IMR-90 (cell line): ENCODE results near the gene NOL6. TPM values are rescaled to one million over a fixed set of nuclear protein-coding genes. Genes with fewer than 3 reads are reported as not detected.

Experiments
- ATAC-seq: fragments of 200-7000 bp; cut with Tn5 transposase; 2 replicates; pipeline ENCODE4 v1.9.1; 2020; ENCODE audit warnings: low read depth, mild to moderate bottlenecking, moderate library complexity
- BruUV-seq: library from RNA; stranded (reverse); fragments of 400-500 nt; replicated peaks from 2 replicates; lab custom pipeline; 2021; lab: Mats Ljungman, UMichigan
- CTCF ChIA-PET: fragments of 300-600 bp; formaldehyde crosslinking; extraction: SDS; loops from one replicate; lab custom pipeline; 2021; ENCODE audit warnings: antibody characterized with exemption; lab: Yijun Ruan, JAX
- POLR2A ChIA-PET: fragments of 300-600 bp; sonication (Branson Sonifier 250); formaldehyde crosslinking; loops from one replicate; lab custom pipeline; 2022; ENCODE audit warnings: antibody characterized with exemption; ENCODE audit not compliant: unreplicated experiment; lab: Charles Lee
- DNase-seq: peaks from one replicate; pipeline ENCODE4 v3.0.0; 2013
- H2AFZ ChIP-seq: replicated peaks from 2 replicates; pipeline ENCODE3; 2013; ENCODE audit warnings: low read length, mild to moderate bottlenecking; ENCODE audit not compliant: poor library complexity
- H2AK5ac ChIP-seq: 2 replicates; pipeline ENCODE4 v1.6.1; 2013; ENCODE audit warnings: low read depth, low read length, inconsistent platforms
- H2AK9ac ChIP-seq: replicated peaks from 2 replicates; pipeline ENCODE3; 2013; ENCODE audit warnings: mild to moderate bottlenecking, low read depth, low read length, moderate library complexity; ENCODE audit not compliant: poor library complexity
- H2BK120ac ChIP-seq: 2 replicates; pipeline ENCODE4 v1.6.1; 2013; ENCODE audit warnings: low read depth, low read length, inconsistent platforms
- H2BK15ac ChIP-seq: 3 replicates; pipeline ENCODE4 v1.6.1; 2013; ENCODE audit warnings: low read depth, low read length, inconsistent platforms
- H2BK20ac ChIP-seq: 2 replicates; pipeline ENCODE4 v1.6.1; 2013; ENCODE audit warnings: low read depth, mild to moderate bottlenecking, inconsistent platforms, low read length, moderate library complexity
- H2BK5ac ChIP-seq: 2 replicates; pipeline ENCODE4 v1.6.1; 2013; ENCODE audit warnings: mild to moderate bottlenecking, low read depth, low read length, inconsistent platforms; ENCODE audit not compliant: poor library complexity, severe bottlenecking
- H3K14ac ChIP-seq: replicated peaks from 2 replicates; pipeline ENCODE4 v1.6.1; 2013; ENCODE audit warnings: low read depth, low read length, inconsistent platforms
- H3K18ac ChIP-seq: 2 replicates; pipeline ENCODE4 v1.6.1; 2013; ENCODE audit warnings: low read depth, low read length, control low read depth
- H3K23ac ChIP-seq: 2 replicates; pipeline ENCODE4 v1.6.1; 2013; ENCODE audit warnings: low read depth, low read length, inconsistent platforms
- H3K27ac ChIP-seq: 2 replicates; pipeline ENCODE4 v1.5.1; 2013; ENCODE audit warnings: mild to moderate bottlenecking, control low read depth, low read length; ENCODE audit not compliant: insufficient read depth
- H3K27me3 ChIP-seq: 2 replicates; pipeline ENCODE4 v1.6.1; 2013; ENCODE audit warnings: low read length; ENCODE audit not compliant: control insufficient read depth, insufficient read depth
- H3K36me3 ChIP-seq: 2 replicates; pipeline ENCODE4 v1.6.1; 2013; ENCODE audit warnings: low read length, mixed read lengths; ENCODE audit not compliant: control insufficient read depth, insufficient read depth
- H3K4ac ChIP-seq: 2 replicates; pipeline ENCODE4 v1.6.1; 2013; ENCODE audit warnings: low read depth, low read length, inconsistent platforms
- H3K4me1 ChIP-seq: 2 replicates; pipeline ENCODE4 v1.6.1; 2013; ENCODE audit warnings: low read length, mixed read lengths; ENCODE audit not compliant: control insufficient read depth, insufficient read depth
- H3K4me2 ChIP-seq: 2 replicates; pipeline ENCODE4 v1.6.1; 2013; ENCODE audit warnings: low read depth, mild to moderate bottlenecking, control low read depth, low read length, moderate library complexity
- H3K4me3 ChIP-seq: 2 replicates; pipeline ENCODE4 v1.5.1; 2013; ENCODE audit warnings: low read depth, mild to moderate bottlenecking, control low read depth, low read length, moderate library complexity; ENCODE audit not compliant: insufficient read depth
- H3K56ac ChIP-seq: 2 replicates; pipeline ENCODE4 v1.6.1; 2013; ENCODE audit warnings: low read length, inconsistent platforms; ENCODE audit not compliant: insufficient read depth; ENCODE audit errors: extremely low read depth
- H3K79me1 ChIP-seq, 2 experiments: 2 replicates each; pipeline ENCODE4 v1.6.1; 2013; ENCODE audit warnings: low read length in 2 of 2, inconsistent platforms in 1 of 2, low read depth in 1 of 2
- H3K9ac ChIP-seq: 2 replicates; pipeline ENCODE4 v1.6.1; 2013; ENCODE audit warnings: low read depth, low read length, control low read depth
- H3K9me1 ChIP-seq: 2 replicates; pipeline ENCODE4 v1.6.1; 2013; ENCODE audit warnings: low read length, inconsistent platforms; ENCODE audit not compliant: insufficient read depth
- H3K9me3 ChIP-seq: 2 replicates; pipeline ENCODE4 v1.6.1; 2013; ENCODE audit warnings: low read length; ENCODE audit not compliant: control insufficient read depth, insufficient read depth
- H4K20me1 ChIP-seq: 2 replicates; pipeline ENCODE4 v1.6.1; 2013; ENCODE audit warnings: low read length, inconsistent platforms; ENCODE audit not compliant: insufficient read depth
- H4K5ac ChIP-seq: 2 replicates; pipeline ENCODE4 v1.6.1; 2013; ENCODE audit warnings: mild to moderate bottlenecking, low read depth, low read length, control low read depth
- H4K8ac ChIP-seq, 2 experiments: 2 replicates each; pipeline ENCODE4 v1.6.1; 2013; ENCODE audit warnings: low read depth in 2 of 2, low read length in 2 of 2, control low read depth in 1 of 2, inconsistent platforms in 1 of 2
- H4K91ac ChIP-seq: 2 replicates; pipeline ENCODE4 v1.6.1; 2013; ENCODE audit warnings: low read depth, low read length, inconsistent platforms; ENCODE audit not compliant: insufficient read depth
- POLR2A ChIP-seq: IDR thresholded peaks from 2 replicates; pipeline ENCODE4 v1.6.1; 2012; ENCODE audit warnings: mild to moderate bottlenecking, low read depth, low read length
- WGBS, 2 experiments: methylation state at CpG; one replicate each; pipeline versions ENCODE4 v1.1.5 to v1.1.7; 2013; ENCODE audit warnings: missing lambda C conversion rate in 2 of 2; ENCODE audit not compliant: insufficient read length in 1 of 2; ENCODE audit errors: extremely low coverage in 2 of 2; 5-methylcytosine and 5-hydroxymethylcytosine counted together
- dilution Hi-C: fragments of 300-500 bp; cut with HindIII; formaldehyde crosslinking; loops from one replicate; pipeline ENCODE4 v1.14.3; 2018; ENCODE audit warnings: low sequenced_read_pairs; ENCODE audit not compliant: unreplicated experiment
- in situ Hi-C: fragments of 300-500 bp; cut with MboI; formaldehyde crosslinking; loops from 3 replicates; pipeline ENCODE4 v1.14.3; 2019; ENCODE audit warnings: low sequenced_read_pairs, inconsistent platforms, mixed read lengths
- intact Hi-C: fragments of 100-400 bp; cut with micrococcal nuclease; formaldehyde crosslinking; loops from 2 replicates; pipeline ENCODE4 v1.10.0; 2022
- polyA plus RNA-seq, 3 experiments: library from polyadenylated mRNA; depleted of rRNA; stranded (reverse); fragments of >200 nt; gene quantifications; 2 replicates each; pipeline ENCODE4 v1.2.3, GENCODE V29; 2012; ENCODE audit warnings: low replicate concordance in 1 of 3
- total RNA-seq: library from RNA; depleted of rRNA; stranded (reverse); fragments of >200 nt; gene quantifications from 2 replicates; pipeline ENCODE4 v1.2.3, GENCODE V29; 2012

Gene NOL6
- total and polyA plus RNA-seq, 2 of the 4 experiments (the other 2 are of a cell fraction): 47.3 to 71.7 TPM

DNA sequence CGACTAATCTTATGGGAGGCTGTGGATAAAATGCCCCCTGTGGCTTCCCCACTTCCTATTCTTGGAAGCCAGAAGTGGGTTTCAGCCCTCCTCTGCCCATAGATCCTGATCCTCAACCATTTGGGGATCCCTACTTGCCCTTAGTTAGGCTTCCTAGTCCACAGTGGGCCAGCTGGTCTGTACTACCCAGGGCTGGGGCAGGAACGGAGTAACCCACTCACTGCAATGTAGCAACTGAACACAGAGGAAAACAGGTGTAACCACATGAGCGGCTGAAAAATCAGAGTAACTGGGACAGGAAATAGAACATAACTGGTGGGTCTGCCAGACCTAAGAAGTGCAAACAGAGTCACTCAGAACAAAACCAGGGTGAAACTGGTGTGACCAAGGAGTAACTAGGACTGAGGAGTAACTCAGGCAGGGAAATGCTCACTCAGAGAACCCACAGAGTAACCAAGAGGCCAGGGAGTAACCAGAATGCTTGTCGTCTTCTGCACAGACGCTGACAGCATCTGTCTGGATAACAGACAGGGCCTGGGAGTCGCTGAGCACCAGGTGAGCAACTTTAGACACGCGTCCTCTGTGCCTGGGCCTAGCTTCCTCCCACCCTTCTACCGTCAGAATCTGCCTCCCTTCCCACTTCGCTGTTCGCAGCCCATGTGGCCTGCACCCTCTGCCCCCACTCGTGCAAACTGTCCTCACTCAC, 27.3 kb downstream of the NOL6 start:
- TF ChIP-seq POLR2A: no peak
- Histone ChIP-seq H3K4me2 (no peak overlapping the region; the same call in 1 of the 2 replicates), H3K79me1 (no peaks in the 10 kb centered on the region), H2BK120ac (peak overlapping the region; percentile 80), H3K18ac (peak overlapping the region; percentile 11; the same call in 1 of the 2 replicates), H2AK9ac (no peak overlapping the region), H3K27ac (no peak overlapping the region), H3K27me3 (no peaks in the 10 kb centered on the region), H3K9me1 (peaks cover 9% of the 10 kb centered on the region), H3K9ac (no peak overlapping the region), H3K56ac (no peak overlapping the region), H3K14ac (peak overlapping the region; percentile 33; the same call in 1 of the 2 replicates), H3K23ac (no peak overlapping the region), H2AK5ac (peak overlapping the region; percentile 84), H3K4ac (peak overlapping the region; percentile 51), H2AFZ (peak overlapping the region; percentile 93), H4K8ac (peak overlapping the region; percentile 4 to 34; a peak in 3 of 4 replicates), H3K9me3 (no peaks in the 10 kb centered on the region), H2BK20ac (peak overlapping the region; percentile 61), H4K5ac (peak overlapping the region; percentile 40), H3K4me1 (peaks cover 10% of the 10 kb centered on the region), H2BK5ac (no peak overlapping the region), H3K36me3 (no peaks in the 10 kb centered on the region), H4K20me1 (no peaks in the 10 kb centered on the region), H4K91ac (peak overlapping the region; percentile 30; the same call in 1 of the 2 replicates), H3K4me3 (no peak overlapping the region), H2BK15ac (peak overlapping the region; percentile 6; the same call in 2 of the 3 replicates)
- intact Hi-C loops: no loop called here
- dilution Hi-C loops: no loop called here
- DNase-seq (no peak), ATAC-seq (peak; percentile 28)
- 63% methylated on average over 6 of the region's 12 CpGs; no CpG with 5 or more reads in 1 of the 2 experiments for WGBS, 2 experiments
- in situ Hi-C loops: no loop called here
- ChIA-PET CTCF (interaction anchor here (0.8 to 1.0 kb wide), 2 partner anchors 31 to 71 kb away, joined by 4 read pairs; no protein-coding TSS in a partner anchor), POLR2A (no interaction called here)
- no TSS peak for BruUV-seq
